Pons (tissue), 1 donor: ENCODE measurements around the gene RNF20.
"Not testable (repeated sequence)": the region's sequence is repeated elsewhere in the genome, so short reads cannot be mapped to it uniquely, and the experiment has no call there.

ENCODE experiments used
- DNase-seq: peaks from one replicate; pipeline ENCODE4 v3.0.0-alpha.2; 2016; ENCODE audit warnings: low spot score

RNF20 gene

GRCh38 chr9:101536938-101537337, 3.3 kb downstream of the RNF20 start:
- DNase-seq: no peak

- no peak for DNase-seq
Measured at GRCh38 chr9:101540069-101540468, 6.4 kb downstream of the RNF20 start.

GRCh38 chr9:101543098-101543735, 9.6 kb downstream of the RNF20 start:
- DNase-seq: no peak

- DNase-seq: not testable (repeated sequence)
Measured at GRCh38 chr9:101549472-101550098, 15.9 kb downstream of the RNF20 start.

- DNase-seq: no peak
Measured at GRCh38 chr9:101561740-101562139, 28.1 kb downstream of the RNF20 start.

- DNase-seq: no peak
Measured at GRCh38 chr9:101562966-101563365, 29.3 kb downstream of the RNF20 start.

- no peak for DNase-seq
Measured at GRCh38 chr9:101564252-101564651, 30.6 kb downstream of the RNF20 start.

- DNase-seq: no peak
Measured at GRCh38 chr9:101566904-101567724, 33.5 kb downstream of the RNF20 start.

GRCh38 chr9:101567725-101568350, 34.2 kb downstream of the RNF20 start:
- no peak for DNase-seq

GRCh38 chr9:101569741-101570501, 36.3 kb downstream of the RNF20 start:
- DNase-seq: no peak

GRCh38 chr9:101571114-101571513, 37.5 kb downstream of the RNF20 start:
- DNase-seq: no peak

GRCh38 chr9:101572316-101572715, 38.7 kb downstream of the RNF20 start:
- DNase-seq: no peak

GRCh38 chr9:101574731-101575333, 41.2 kb downstream of the RNF20 start:
- DNase-seq: no peak

GRCh38 chr9:101578378-101578777, 44.7 kb downstream of the RNF20 start:
- DNase-seq: no peak

- DNase-seq: no peak
Measured at GRCh38 chr9:101579711-101580545, 46.3 kb downstream of the RNF20 start.

- no peak for DNase-seq
Measured at GRCh38 chr9:101582553-101582952, 48.9 kb downstream of the RNF20 start.

- DNase-seq: peak; percentile 58
Measured at GRCh38 chr9:101585740-101586139, 52.1 kb downstream of the RNF20 start.

GRCh38 chr9:101586651-101587050, 53.0 kb downstream of the RNF20 start:
- no peak for DNase-seq

GRCh38 chr9:101587332-101588043, 53.8 kb downstream of the RNF20 start:
- no peak for DNase-seq

- not testable (repeated sequence) for DNase-seq
Measured at GRCh38 chr9:101590074-101590473, 56.4 kb downstream of the RNF20 start.
